Left renal cortex interstitium (tissue), 4 donors: ENCODE measurements around the gene DNAJB6. TPM values are rescaled to one million over a fixed set of nuclear protein-coding genes. Genes with fewer than 3 reads are reported as not detected.

Experiments
- DNase-seq, 4 donors: peaks; one replicate each; pipeline ENCODE4 v3.0.0-alpha.2; 2013; ENCODE audit warnings: low read depth in 4 of 4, low spot score in 2 of 4, missing footprints in 1 of 4
- polyA plus RNA-seq, 4 donors: library from polyadenylated mRNA; unstranded; fragments of 120-200 nt; gene quantifications; one replicate each; pipeline ENCODE4 v1.2.1, GENCODE V29; 2013; ENCODE audit not compliant: insufficient read length in 4 of 4

The DNAJB6 gene
- polyA plus RNA-seq, 4 donors = 140 to 183 (median 158) TPM

GRCh38 chr7:157462419-157462771, 125.6 kb downstream of the DNAJB6 start:
- no peak for DNase-seq

- DNase-seq = no peak
Measured at GRCh38 chr7:157462840-157463239, 126.0 kb downstream of the DNAJB6 start.

- DNase-seq = no peak
Measured at GRCh38 chr7:157463245-157463644, 126.4 kb downstream of the DNAJB6 start.

GRCh38 chr7:157464111-157464970, 127.5 kb downstream of the DNAJB6 start:
- no peak for DNase-seq

- peak in 1 of 4 donors; percentile 31 for DNase-seq
Measured at GRCh38 chr7:157464971-157465886, 128.4 kb downstream of the DNAJB6 start.

GRCh38 chr7:157465891-157466866, 129.4 kb downstream of the DNAJB6 start:
- no peak for DNase-seq

- no peak for DNase-seq
Measured at GRCh38 chr7:157466867-157467261, 130.1 kb downstream of the DNAJB6 start.

Other genes starting within 250 kb of the DNAJB6 start
- gene UBE3C, start 198.1 kb upstream of the DNAJB6 start, polyA plus RNA-seq = 10 to 100 TPM; 36.2 to 45.0 (median 44.2) TPM